Embryonic facial prominence (tissue), 1 donor: ENCODE results near the gene ALK.

Source experiments
- DNase-seq: peaks from one replicate; pipeline ENCODE4 v3.0.0-alpha.2; 2016; ENCODE audit errors: extremely low spot score

The ALK gene

GRCh38 chr2:29528891-29529520 is 392.4 kb downstream of the ALK start:
- DNase-seq, result no peak

DNA sequence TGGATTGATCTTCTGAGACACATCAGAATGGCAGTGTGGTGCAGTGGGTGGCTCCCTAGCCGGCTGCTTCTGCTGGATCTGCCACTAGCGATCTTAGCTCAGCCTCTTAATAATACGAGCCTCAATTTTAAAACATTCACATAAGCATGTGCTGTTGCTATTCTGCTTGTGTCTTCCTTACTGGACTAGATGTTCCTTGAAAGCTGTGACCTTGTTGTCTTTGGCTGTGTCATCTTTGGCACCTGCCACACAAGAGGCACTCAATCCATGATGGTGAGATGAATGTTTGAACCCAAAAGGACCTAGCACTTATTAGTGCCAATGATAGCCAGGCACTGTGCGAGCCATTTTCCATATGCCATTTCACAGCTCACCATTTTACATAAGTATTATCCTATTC is 393.0 kb downstream of the ALK start:
- no peak for DNase-seq

- DNase-seq, result no peak
Measured at GRCh38 chr2:29527947-29528346, 393.4 kb downstream of the ALK start.

DNA sequence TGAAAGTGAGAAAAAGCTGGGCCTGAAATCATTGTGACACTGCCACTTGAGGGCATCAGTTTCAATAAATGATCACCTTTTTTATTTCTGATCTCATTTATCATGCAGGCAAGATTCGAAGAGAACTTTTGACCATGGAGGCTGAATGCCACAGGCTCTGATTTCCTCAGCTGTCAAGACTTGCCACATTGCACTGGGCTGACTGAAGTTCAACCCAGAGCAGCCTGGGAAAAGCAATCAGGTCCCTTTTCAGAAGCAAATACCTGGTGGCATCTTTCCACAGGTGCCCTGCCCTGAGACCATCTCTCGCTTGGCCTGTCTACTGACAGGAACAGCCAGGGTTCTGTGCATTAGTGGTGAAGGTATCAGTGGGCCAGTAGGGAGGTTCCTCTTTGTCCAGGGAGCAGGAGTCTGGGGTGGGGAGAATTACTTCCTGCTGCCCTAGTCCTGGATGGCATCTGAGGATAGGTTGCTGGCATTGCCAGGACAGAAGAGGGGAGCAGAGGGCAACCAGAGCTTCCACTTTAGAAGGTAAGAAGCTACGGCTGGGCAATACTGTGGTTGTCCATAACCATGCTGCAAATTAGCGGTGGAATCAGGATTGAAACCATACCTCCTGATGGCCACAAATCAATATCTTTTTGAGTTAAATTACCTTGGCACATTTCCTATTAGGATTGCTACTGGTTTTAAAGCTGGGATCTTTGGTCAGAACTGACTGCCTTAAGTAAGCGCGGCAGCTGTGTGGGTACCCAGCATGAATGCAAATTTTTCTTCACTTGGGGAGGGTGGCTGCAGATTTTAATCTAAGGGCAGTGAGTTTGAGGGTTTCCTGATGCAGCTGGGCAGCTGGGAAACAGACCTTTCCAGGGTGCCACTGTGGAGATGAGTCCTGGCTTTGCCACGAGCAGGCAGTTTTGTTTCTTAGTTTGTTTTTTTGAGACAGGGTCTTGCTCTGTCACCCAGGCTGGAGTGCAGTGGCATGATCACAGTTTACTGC is 394.5 kb downstream of the ALK start:
- no peak for DNase-seq

- no peak for DNase-seq
Measured at GRCh38 chr2:29525921-29526320, 395.5 kb downstream of the ALK start.

DNA sequence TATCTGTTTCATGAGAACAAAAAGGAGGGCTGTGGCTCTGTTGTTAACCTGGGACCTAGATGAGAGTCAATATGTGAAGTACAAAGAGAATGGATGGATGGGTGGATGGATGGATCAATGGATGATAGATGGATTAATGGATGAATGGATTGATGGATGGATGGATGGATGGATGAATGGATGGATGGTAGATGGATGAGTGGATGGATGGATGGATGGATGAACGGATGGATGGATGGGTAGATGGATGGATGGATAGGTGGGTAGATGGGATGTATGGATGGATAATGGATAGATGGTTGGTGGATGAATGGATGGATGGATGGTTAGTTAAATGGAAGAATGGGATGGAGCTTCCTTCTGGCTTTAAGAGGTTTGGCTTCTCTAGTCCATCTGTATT is 396.7 kb downstream of the ALK start:
- DNase-seq, result no peak

DNA sequence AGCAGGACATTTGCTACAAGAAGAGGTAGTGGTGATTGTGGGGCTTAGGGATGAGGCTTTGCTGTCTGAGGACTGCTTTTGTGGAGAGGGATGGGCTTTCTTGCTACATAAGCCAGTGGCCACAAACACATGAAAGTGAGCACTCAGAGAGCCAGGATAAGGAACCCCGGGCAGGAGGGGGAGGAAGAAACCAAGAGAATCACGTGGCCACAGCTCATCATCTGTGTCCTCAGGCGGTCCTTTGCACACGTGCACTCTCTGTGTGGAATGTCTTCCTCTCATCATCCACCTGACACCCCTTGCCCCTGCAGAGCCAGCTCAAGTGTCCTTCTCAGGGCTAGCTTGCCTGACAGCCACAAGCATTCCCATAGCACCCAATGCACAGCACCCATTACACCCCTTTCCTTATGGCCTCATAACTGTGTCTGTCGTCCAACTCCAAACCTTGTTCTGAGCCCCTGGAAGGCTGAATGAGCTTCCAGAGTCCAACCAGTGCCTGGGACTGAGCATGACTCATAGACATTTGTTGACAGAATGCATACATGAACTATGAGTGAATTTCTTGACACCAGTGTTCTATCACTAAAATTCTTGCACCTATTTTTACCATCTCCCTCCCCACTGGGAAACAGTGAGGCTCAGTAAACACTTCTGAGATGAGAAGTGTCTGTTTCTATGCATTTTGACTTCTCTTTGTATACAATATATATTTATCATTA is 398.3 kb downstream of the ALK start:
- DNase-seq, result no peak

DNA sequence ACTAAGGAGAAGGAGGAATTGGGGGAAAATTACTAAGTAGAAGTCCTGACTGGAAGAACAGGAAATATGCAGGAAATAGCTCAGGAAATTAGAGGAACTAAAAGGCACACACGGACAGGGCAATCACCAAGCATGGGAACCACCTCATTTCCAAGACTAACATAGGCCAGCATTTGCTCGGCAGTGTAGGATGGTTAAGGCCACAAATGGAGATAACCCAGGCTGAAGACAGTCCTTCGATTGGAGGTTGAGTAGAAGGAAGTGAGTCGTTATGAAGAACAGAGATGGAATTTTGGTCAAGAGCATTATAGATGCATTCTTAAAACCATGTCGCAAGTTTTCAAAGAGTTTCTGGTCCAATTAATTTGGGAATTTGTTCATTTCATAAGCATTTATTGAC is 401.4 kb downstream of the ALK start:
- DNase-seq, result no peak

GRCh38 chr2:29519338-29519925 is 402.0 kb downstream of the ALK start:
- DNase-seq, result no peak

DNA sequence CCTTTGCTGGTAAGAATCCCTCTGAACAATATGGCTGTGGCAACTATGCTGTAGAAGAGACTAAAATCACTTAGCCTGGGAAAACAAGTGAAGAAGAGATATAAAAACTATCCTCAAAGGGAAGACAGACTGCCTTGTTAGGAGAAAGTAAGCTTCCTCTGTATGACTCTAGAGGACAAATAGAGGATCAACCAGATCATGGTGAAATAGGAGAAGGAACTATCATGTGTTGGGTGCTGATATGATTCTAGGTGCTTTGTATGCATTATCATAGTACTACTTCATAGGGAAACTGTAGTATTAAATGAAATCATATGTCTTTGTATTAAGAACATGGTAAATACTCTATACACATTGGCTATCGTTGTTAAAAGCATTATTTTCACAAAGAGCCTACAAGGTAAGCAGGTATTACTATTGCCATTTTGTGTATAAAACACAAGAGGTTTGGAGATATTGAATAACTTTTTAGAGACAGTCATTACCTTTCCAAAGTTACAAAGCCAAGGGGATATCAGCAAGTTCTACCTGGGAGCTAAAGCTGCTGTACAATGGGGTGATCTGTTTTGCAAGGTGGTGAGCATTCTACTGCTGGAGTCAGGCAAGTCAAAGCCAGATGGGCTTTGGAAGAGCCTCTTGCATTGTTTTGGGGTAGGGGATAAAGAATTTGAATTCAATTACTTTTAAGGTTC is 402.6 kb downstream of the ALK start:
- DNase-seq, result no peak

- no peak for DNase-seq
Measured at GRCh38 chr2:29518010-29518409, 403.4 kb downstream of the ALK start.

DNA sequence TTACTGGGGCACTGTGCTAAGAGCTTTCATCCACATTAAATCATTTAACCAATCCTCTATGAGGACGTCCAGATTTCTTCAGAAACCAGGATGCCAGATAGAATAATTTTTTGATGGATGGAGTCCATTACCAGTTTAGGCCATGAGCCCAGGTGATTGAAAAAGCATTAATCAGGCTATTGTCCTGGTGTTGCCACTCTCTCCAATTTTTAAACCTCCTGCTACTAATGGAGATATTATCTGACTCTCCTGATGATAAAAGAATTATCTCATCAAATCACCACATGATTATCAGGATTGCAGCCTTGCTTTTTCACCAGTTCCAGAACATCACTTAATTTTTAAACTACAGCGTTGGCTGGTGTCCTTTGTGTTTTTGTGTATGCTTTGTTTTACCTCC is 404.0 kb downstream of the ALK start:
- no peak for DNase-seq

GRCh38 chr2:29516767-29517166 is 404.6 kb downstream of the ALK start:
- no peak for DNase-seq

GRCh38 chr2:29509878-29510277 is 411.5 kb downstream of the ALK start:
- no peak for DNase-seq

DNA sequence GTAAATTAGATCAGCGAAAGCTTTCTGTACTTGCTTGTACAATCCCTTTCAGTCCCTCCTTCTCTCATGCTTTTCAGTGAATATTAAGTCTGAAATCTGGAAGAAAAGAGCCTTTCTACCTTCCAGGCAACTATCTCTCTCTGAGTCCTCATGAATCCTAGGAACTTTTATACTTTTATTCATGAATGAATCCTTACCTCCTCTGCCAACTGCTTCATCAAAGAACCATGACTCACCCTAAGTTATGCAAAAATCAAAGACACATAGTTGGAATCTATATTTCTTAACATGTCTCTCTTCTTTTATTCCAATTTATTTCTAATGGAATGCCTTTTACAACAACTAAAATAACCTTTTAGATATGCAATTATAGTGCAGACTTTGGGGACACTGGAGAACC is 412.0 kb downstream of the ALK start:
- no peak for DNase-seq

DNA sequence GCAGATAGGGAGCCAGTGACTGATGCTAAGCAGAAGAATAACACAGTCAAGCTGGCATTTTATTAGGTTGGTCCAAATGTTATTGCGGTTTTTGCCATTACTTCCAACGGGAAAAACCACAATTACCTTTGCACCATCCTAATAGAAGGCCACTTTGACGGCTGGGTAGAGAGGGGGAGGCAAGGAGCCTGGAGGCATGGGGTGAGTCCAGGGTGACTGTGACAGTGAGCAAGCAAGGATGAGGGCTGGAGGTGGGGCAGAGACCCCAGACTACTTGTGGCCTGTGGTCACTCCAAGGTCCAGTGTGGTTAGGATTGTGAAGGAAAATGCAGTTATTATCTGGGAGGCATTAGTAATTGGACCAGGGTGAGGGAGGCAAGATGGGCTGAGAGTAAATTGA is 416.6 kb downstream of the ALK start:
- DNase-seq, result no peak

- no peak for DNase-seq
Measured at GRCh38 chr2:29502460-29502911, 418.9 kb downstream of the ALK start.

GRCh38 chr2:29497375-29497774 is 424.0 kb downstream of the ALK start:
- DNase-seq, result no peak

- DNase-seq, result no peak
Measured at GRCh38 chr2:29496198-29496597, 425.2 kb downstream of the ALK start.

DNA sequence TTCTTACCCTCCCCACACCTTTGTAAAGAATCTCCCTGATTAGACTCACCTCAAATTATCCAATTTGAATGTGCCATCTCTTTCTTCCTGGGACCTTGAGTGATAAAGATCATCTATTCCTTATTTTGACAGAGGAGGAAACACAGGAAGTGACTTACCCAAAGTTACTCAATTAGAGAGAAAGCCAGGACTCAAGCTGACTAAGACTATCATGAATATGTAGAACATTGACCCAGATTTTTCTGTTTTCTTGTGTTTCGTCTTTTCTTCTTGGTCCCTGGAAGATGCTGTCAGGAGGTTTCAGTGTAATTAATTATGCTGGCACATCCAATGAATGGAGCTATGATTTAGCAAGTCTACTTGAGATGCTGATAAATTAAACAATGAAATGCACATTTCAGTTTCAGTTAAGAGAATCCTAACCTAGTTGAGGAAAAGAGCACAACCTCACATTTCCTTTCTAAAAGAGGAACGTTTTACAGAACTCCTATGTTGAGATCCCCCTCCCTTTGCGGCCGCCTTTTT is 425.8 kb downstream of the ALK start:
- no peak for DNase-seq

- no peak for DNase-seq
Measured at GRCh38 chr2:29495068-29495467, 426.3 kb downstream of the ALK start.
